NT2/D1 (cell line): Measurements from ENCODE around the gene ERC2.

Experiments used
- SUZ12 ChIP-seq: IDR thresholded peaks from 2 replicates; pipeline ENCODE4 v1.6.1; 2011; ENCODE audit not compliant: insufficient read length, insufficient read depth; ENCODE audit errors: extremely low read depth
- YY1 ChIP-seq: IDR thresholded peaks from 2 replicates; pipeline ENCODE4 v1.6.1; 2011; ENCODE audit not compliant: insufficient read length, insufficient read depth
- ZNF274 ChIP-seq: IDR thresholded peaks from 2 replicates; pipeline ENCODE4 v1.6.1; 2011; ENCODE audit warnings: mild to moderate bottlenecking, low read depth, low read length

DNA sequence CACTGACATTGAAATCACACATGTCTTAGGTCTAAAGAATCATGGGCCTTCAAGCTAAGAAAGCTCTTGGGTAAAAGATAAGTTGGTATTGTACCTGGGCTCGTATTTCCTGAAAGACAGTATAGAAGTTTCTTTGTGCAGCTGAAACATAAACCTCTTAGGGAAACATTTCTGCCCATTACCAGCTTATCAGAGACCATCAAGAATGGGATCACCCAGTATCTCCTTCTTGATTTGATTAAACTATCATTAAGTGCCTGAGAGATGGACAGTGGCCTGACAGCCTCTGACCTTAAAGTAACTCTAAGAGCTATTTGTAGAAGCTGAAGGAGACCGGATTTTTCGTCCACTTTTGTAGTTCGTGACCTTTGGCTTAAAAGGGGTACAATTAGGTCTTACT lies 265.3 kb downstream of the ERC2 start:
- TF ChIP-seq ZNF274 (no peak), SUZ12 (no peak), YY1 (no peak)
